ENCODE results near the gene SDR9C7.
"Not testable (repeated sequence)": the region's sequence is repeated elsewhere in the genome, so short reads cannot be mapped to it uniquely, and the experiment has no call there.

GRCh38 chr12:56879240-56880124 lies 54.7 kb downstream of the SDR9C7 start:
- not testable (repeated sequence) for TF ChIP-seq POLR2A (IDR thresholded peaks at IDR 0.05; ENCODE audit: low read length); GATA1 (IDR thresholded peaks at IDR 0.05; ENCODE audit: low read depth, low read length)
